ENCODE results near the gene PHLPP1. TPM values are rescaled to one million over a fixed set of nuclear protein-coding genes. Genes with fewer than 3 reads are reported as not detected.

The PHLPP1 gene
- total RNA-seq, 4 donors from 2014 or later, result 15.7 to 21.8 (median 20.5) TPM

GRCh38 chr18:62682371-62682770 lies 33.0 kb upstream of the PHLPP1 start:
- Histone ChIP-seq H3K27me3 (no peaks in the 10 kb centered on the region), H3K36me3 (no peaks in the 10 kb centered on the region), H3K4me1 (no peaks in the 10 kb centered on the region), H3K27ac (no peak overlapping the region), H3K4me3 (no peak overlapping the region), H3K9me3 (no peaks in the 10 kb centered on the region)
- DNase-seq, result no peak
- TF ChIP-seq POLR2A (IDR thresholded peaks at IDR 0.05) (no peak), CTCF (IDR thresholded peaks at IDR 0.05) (no peak)

GRCh38 chr18:62683935-62684334 lies 31.4 kb upstream of the PHLPP1 start:
- H3K4me1 ChIP-seq, result no peaks in the 10 kb centered on the region
- TF ChIP-seq CTCF (IDR thresholded peaks at IDR 0.05) (no peak), POLR2A (IDR thresholded peaks at IDR 0.05) (no peak)
- H3K27me3 ChIP-seq, result no peaks in the 10 kb centered on the region
- no peak for DNase-seq
- H3K4me3 ChIP-seq, result no peak overlapping the region
- no peaks in the 10 kb centered on the region for H3K36me3 ChIP-seq
- H3K9me3 ChIP-seq, result no peaks in the 10 kb centered on the region
- H3K27ac ChIP-seq, result no peak overlapping the region

- no peaks in the 10 kb centered on the region for H3K36me3 ChIP-seq
- H3K4me1 ChIP-seq, result no peaks in the 10 kb centered on the region
- no peak overlapping the region for H3K27ac ChIP-seq
- DNase-seq, result no peak
- H3K4me3 ChIP-seq, result no peak overlapping the region
- H3K9me3 ChIP-seq, result no peaks in the 10 kb centered on the region
- TF ChIP-seq POLR2A (IDR thresholded peaks at IDR 0.05), result no peak
- no peak for TF ChIP-seq CTCF (IDR thresholded peaks at IDR 0.05)
- no peaks in the 10 kb centered on the region for H3K27me3 ChIP-seq
These were observed 26.5 kb upstream of the PHLPP1 start for GRCh38 chr18:62688743-62689317.

- no peak for DNase-seq
- no peaks in the 10 kb centered on the region for H3K36me3 ChIP-seq
- no peaks in the 10 kb centered on the region for H3K4me1 ChIP-seq
- no peaks in the 10 kb centered on the region for H3K27me3 ChIP-seq
- TF ChIP-seq POLR2A (IDR thresholded peaks at IDR 0.05) (no peak), CTCF (IDR thresholded peaks at IDR 0.05) (no peak)
- H3K27ac ChIP-seq, result no peak overlapping the region
- no peak overlapping the region for H3K4me3 ChIP-seq
- no peaks in the 10 kb centered on the region for H3K9me3 ChIP-seq
These were observed 25.0 kb upstream of the PHLPP1 start for GRCh38 chr18:62690236-62690815.

GRCh38 chr18:62693659-62694058 lies 21.7 kb upstream of the PHLPP1 start:
- TF ChIP-seq POLR2A (IDR thresholded peaks at IDR 0.05), result no peak
- TF ChIP-seq CTCF (IDR thresholded peaks at IDR 0.05), result no peak
- H3K27me3 ChIP-seq, result no peaks in the 10 kb centered on the region
- no peak overlapping the region for H3K27ac ChIP-seq
- H3K9me3 ChIP-seq, result no peaks in the 10 kb centered on the region
- no peaks in the 10 kb centered on the region for H3K36me3 ChIP-seq
- no peaks in the 10 kb centered on the region for H3K4me1 ChIP-seq
- DNase-seq, result no peak
- H3K4me3 ChIP-seq, result no peak overlapping the region

Data from Peyer's patch (tissue), 4 donors.